A549 (cell line): ENCODE results near the gene YWHAB. TPM values are rescaled to one million over a fixed set of nuclear protein-coding genes. Genes with fewer than 3 reads are reported as not detected.
A peak's percentile ranks its signal among the peaks of the same experiment; 100 is the strongest.

Source experiments
- ATAC-seq, 2 experiments: fragments of 200-7000 bp in 1 of 2; fragments of >200 bp in 1 of 2; cut with Nextera tagmentation in 1 of 2; cut with Tn5 transposase in 1 of 2; 3 replicates each; pipeline versions ENCODE4 v1.8.0 to v1.9.1; 2018 to 2020; ENCODE audit warnings: mild to moderate bottlenecking in 1 of 2, moderate library complexity in 1 of 2
- CTCF ChIA-PET: fragments of 300-600 bp; sonication (Branson Sonifier 250); formaldehyde crosslinking; extraction: SDS; loops from one replicate; lab custom pipeline; 2021; ENCODE audit warnings: antibody characterized with exemption, inconsistent platforms; lab: Yijun Ruan, JAX
- POLR2A ChIA-PET: fragments of 350-600 bp; formaldehyde crosslinking; extraction: SDS; loops from one replicate; lab custom pipeline; 2021; ENCODE audit warnings: antibody characterized with exemption, inconsistent platforms; lab: Yijun Ruan, JAX
- DNase-seq, 2 experiments: peaks; one replicate each; pipeline versions ENCODE4 v3.0.0 to v3.0.0-alpha.2; 2011 to 2016; ENCODE audit warnings: low read depth in 1 of 2, low spot score in 1 of 2
- FAIRE-seq: peaks from 2 replicates; lab custom pipeline; 2011; peaks lifted over from hg19 to GRCh38; lab: Jason Lieb, UNC
- H3K27ac ChIP-seq, 2 experiments: fragments of >200 bp; sonication (Bioruptor Twin); formaldehyde crosslinking; 3 replicates each; pipeline ENCODE4 v1.5.1; 2016 to 2017
- H3K4me1 ChIP-seq: fragments of >200 bp; sonication (Bioruptor Twin); formaldehyde crosslinking; 3 replicates; pipeline ENCODE4 v1.6.1; 2016
- H3K4me2 ChIP-seq: fragments of >200 bp; sonication (Bioruptor Twin); formaldehyde crosslinking; 3 replicates; pipeline ENCODE4 v1.6.1; 2016
- H3K4me3 ChIP-seq: fragments of >200 bp; sonication (Bioruptor Twin); formaldehyde crosslinking; 3 replicates; pipeline ENCODE4 v1.5.1; 2016
- H3K9me3 ChIP-seq: fragments of >200 bp; sonication (Bioruptor Twin); formaldehyde crosslinking; 3 replicates; pipeline ENCODE4 v1.6.1; 2016
- BHLHE40 ChIP-seq: IDR thresholded peaks from 2 replicates; pipeline ENCODE4 v1.6.1; 2012; ENCODE audit warnings: low read depth, low read length, inconsistent platforms
- CHD2 ChIP-seq: fragments of 150-350 bp; IDR thresholded peaks from 2 replicates; pipeline ENCODE4 v1.6.1; 2014; ENCODE audit warnings: low read length; ENCODE audit not compliant: partially characterized antibody
- FOXS1 ChIP-seq: fragments of 250-450 bp; sonication (Bioruptor Pico); IDR thresholded peaks from 2 replicates; pipeline ENCODE4 v1.5.0; 2020; ENCODE audit warnings: mild to moderate bottlenecking, moderate library complexity
- HDAC2 ChIP-seq: fragments of 200-600 bp; sonication (generic); IDR thresholded peaks from 2 replicates; pipeline ENCODE4 v1.6.1; 2016
- HOXA7 ChIP-seq: fragments of 250-450 bp; sonication (Bioruptor Pico); IDR thresholded peaks from 2 replicates; pipeline ENCODE4 v1.5.0; 2020; ENCODE audit warnings: mild to moderate bottlenecking, moderate library complexity
- HOXB13 ChIP-seq: fragments of 250-450 bp; sonication (Bioruptor Pico); IDR thresholded peaks from 2 replicates; pipeline ENCODE4 v1.5.0; 2020; ENCODE audit warnings: low read depth, mild to moderate bottlenecking, moderate library complexity
- HOXB5 ChIP-seq: fragments of 250-450 bp; sonication (Bioruptor Pico); IDR thresholded peaks from 2 replicates; pipeline ENCODE4 v1.5.0; 2020; ENCODE audit warnings: mild to moderate bottlenecking, moderate library complexity
- KDM1A ChIP-seq: fragments of 200-600 bp; sonication (generic); IDR thresholded peaks from 2 replicates; pipeline ENCODE4 v1.6.1; 2016; ENCODE audit warnings: low read depth, mild to moderate bottlenecking
- KDM5A ChIP-seq: fragments of 200-600 bp; sonication (generic); IDR thresholded peaks from 2 replicates; pipeline ENCODE4 v1.6.1; 2016; ENCODE audit warnings: antibody characterized with exemption, mild to moderate bottlenecking
- MYC ChIP-seq: IDR thresholded peaks from 2 replicates; pipeline ENCODE4 v1.6.1; 2012; ENCODE audit warnings: mild to moderate bottlenecking, inconsistent platforms, low read length, improper control_type of control experiment, borderline replicate concordance
- NFE2L2 ChIP-seq: fragments of 150-350 bp; conservative IDR thresholded peaks from 2 replicates; pipeline ENCODE4 v1.6.1; 2014; ENCODE audit warnings: low read length
- NPAS2 ChIP-seq: fragments of 250-450 bp; sonication (Bioruptor Pico); IDR thresholded peaks from 2 replicates; pipeline ENCODE4 v1.8.0; 2022; ENCODE audit warnings: mild to moderate bottlenecking, moderate library complexity, borderline replicate concordance
- PHF8 ChIP-seq: fragments of 200-600 bp; sonication (generic); IDR thresholded peaks from 2 replicates; pipeline ENCODE4 v1.6.1; 2016; ENCODE audit warnings: low read depth, mild to moderate bottlenecking, antibody characterized with exemption, moderate library complexity, borderline replicate concordance
- POLR2A ChIP-seq: IDR thresholded peaks from 2 replicates; pipeline ENCODE4 v1.6.1; 2012; ENCODE audit warnings: mild to moderate bottlenecking, low read length
- POLR2AphosphoS2 ChIP-seq: conservative IDR thresholded peaks from 2 replicates; pipeline ENCODE4 v1.6.1; 2012; ENCODE audit warnings: low read length, improper control_type of control experiment, inconsistent platforms
- RAD21 ChIP-seq, 2 experiments: fragments of >200 bp in 1 of 2; sonication (Bioruptor Twin) in 1 of 2; formaldehyde crosslinking in 1 of 2; IDR thresholded peaks in 1 of 2; conservative IDR thresholded peaks in 1 of 2; 2 replicates in 1 of 2; 3 replicates in 1 of 2; pipeline ENCODE4 v1.6.1; 2012 to 2018; ENCODE audit warnings: inconsistent platforms in 1 of 2
- RARB ChIP-seq: fragments of 250-450 bp; sonication (Bioruptor Pico); IDR thresholded peaks from 2 replicates; pipeline ENCODE4 v1.8.0; 2021; ENCODE audit warnings: mild to moderate bottlenecking, moderate library complexity
- RCOR1 ChIP-seq: fragments of 150-350 bp; IDR thresholded peaks from 2 replicates; pipeline ENCODE4 v1.6.1; 2014; ENCODE audit warnings: antibody characterized with exemption, low read length, low read depth
- RNF2 ChIP-seq: fragments of 200-600 bp; sonication (generic); IDR thresholded peaks from 2 replicates; pipeline ENCODE4 v1.6.1; 2016; ENCODE audit warnings: low read depth, mild to moderate bottlenecking, antibody characterized with exemption, moderate library complexity, borderline replicate concordance
- SREBF2 ChIP-seq: fragments of 450-650 bp; IDR thresholded peaks from 2 replicates; pipeline ENCODE4 v1.6.1; 2014; ENCODE audit warnings: mild to moderate bottlenecking, moderate library complexity
- TFCP2L1 ChIP-seq: fragments of 250-450 bp; sonication (Bioruptor Pico); IDR thresholded peaks from 2 replicates; pipeline ENCODE4 v1.5.0; 2021; ENCODE audit warnings: mild to moderate bottlenecking
- TP53 ChIP-seq: fragments of 250-450 bp; sonication (Bioruptor Pico); IDR thresholded peaks from 2 replicates; pipeline ENCODE4 v1.5.0; 2021; ENCODE audit warnings: mild to moderate bottlenecking, moderate library complexity
- ZNF302 ChIP-seq: fragments of 250-450 bp; sonication (Bioruptor Pico); IDR thresholded peaks from 2 replicates; pipeline ENCODE4 v1.9.0; 2021; ENCODE audit warnings: inconsistent platforms, mild to moderate bottlenecking, moderate library complexity
- WGBS: methylation state at CpG from one replicate; pipeline ENCODE4 v1.1.6; 2017; ENCODE audit errors: missing lambda C conversion rate; 5-methylcytosine and 5-hydroxymethylcytosine counted together
- polyA plus RNA-seq, 4 experiments: library from polyadenylated mRNA; depleted of rRNA in 3 of 4; stranded (reverse); fragments of >200 nt; fragmentation: RNase III in 1 of 4; extraction: RNeasy Plus Mini Kit Qiagen cat#74134 plus additional on column Dnase treatment in 1 of 4; gene quantifications; 2 replicates in 3 of 4; 3 replicates in 1 of 4; pipeline ENCODE4 v1.2.3, GENCODE V29; 2011 to 2017
- TF ChIP-seq, protein P1 (sequence below): fragments of 250-450 bp; sonication (Bioruptor Pico); IDR thresholded peaks from 2 replicates; pipeline ENCODE4 v1.5.0; 2020; ENCODE audit warnings: low read depth, mild to moderate bottlenecking, moderate library complexity
- TF ChIP-seq, protein P2 (sequence below): IDR thresholded peaks from 2 replicates; pipeline ENCODE4 v1.6.1; 2012
- TF ChIP-seq, protein P3 (sequence below): fragments of 250-450 bp; sonication (Bioruptor Pico); IDR thresholded peaks from 2 replicates; pipeline ENCODE4 v1.5.0; 2021; ENCODE audit warnings: mild to moderate bottlenecking, moderate library complexity, borderline replicate concordance
- TF ChIP-seq, protein P4 (sequence below): fragments of 200-600 bp; sonication (generic); IDR thresholded peaks from 2 replicates; pipeline ENCODE4 v1.6.1; 2016; ENCODE audit warnings: antibody characterized with exemption, mild to moderate bottlenecking, moderate library complexity

Gene YWHAB
- polyA plus RNA-seq, 2 of the 4 experiments (the other 2 are of a cell fraction): 163 to 205 TPM

- ATAC-seq (no peak), FAIRE-seq (no peak)
- Histone ChIP-seq H3K4me1 (no peaks in the 10 kb centered on the region), H3K27ac (no peak overlapping the region)
- POLR2A ChIA-PET: no interaction called here
- TF ChIP-seq PHF8: no peak
- no peak for TF ChIP-seq TFCP2L1 (CRISPR knock-in tag)
- no peak for TF ChIP-seq FOXS1 (CRISPR knock-in tag)
- no peak for TF ChIP-seq ZNF302 (CRISPR knock-in tag)
- TF ChIP-seq, protein P1, sequence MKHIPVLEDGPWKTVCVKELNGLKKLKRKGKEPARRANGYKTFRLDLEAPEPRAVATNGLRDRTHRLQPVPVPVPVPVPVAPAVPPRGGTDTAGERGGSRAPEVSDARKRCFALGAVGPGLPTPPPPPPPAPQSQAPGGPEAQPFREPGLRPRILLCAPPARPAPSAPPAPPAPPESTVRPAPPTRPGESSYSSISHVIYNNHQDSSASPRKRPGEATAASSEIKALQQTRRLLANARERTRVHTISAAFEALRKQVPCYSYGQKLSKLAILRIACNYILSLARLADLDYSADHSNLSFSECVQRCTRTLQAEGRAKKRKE (CRISPR knock-in tag): no peak
- no peak for TF ChIP-seq HOXB13 (CRISPR knock-in tag)
- TF ChIP-seq POLR2A: no peak
- no peak for TF ChIP-seq BHLHE40
- TF ChIP-seq NFE2L2: no peak
- TF ChIP-seq KDM1A: no peak
- no peak for TF ChIP-seq RCOR1
- TF ChIP-seq SREBF2: no peak
- TF ChIP-seq NPAS2 (CRISPR knock-in tag): no peak
- TF ChIP-seq, protein P2, sequence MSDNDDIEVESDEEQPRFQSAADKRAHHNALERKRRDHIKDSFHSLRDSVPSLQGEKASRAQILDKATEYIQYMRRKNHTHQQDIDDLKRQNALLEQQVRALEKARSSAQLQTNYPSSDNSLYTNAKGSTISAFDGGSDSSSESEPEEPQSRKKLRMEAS: no peak
- no peak for TF ChIP-seq POLR2AphosphoS2
- no peak for TF ChIP-seq HOXB5 (CRISPR knock-in tag)
- no peak for TF ChIP-seq HOXA7 (CRISPR knock-in tag)
- TF ChIP-seq, protein P3, sequence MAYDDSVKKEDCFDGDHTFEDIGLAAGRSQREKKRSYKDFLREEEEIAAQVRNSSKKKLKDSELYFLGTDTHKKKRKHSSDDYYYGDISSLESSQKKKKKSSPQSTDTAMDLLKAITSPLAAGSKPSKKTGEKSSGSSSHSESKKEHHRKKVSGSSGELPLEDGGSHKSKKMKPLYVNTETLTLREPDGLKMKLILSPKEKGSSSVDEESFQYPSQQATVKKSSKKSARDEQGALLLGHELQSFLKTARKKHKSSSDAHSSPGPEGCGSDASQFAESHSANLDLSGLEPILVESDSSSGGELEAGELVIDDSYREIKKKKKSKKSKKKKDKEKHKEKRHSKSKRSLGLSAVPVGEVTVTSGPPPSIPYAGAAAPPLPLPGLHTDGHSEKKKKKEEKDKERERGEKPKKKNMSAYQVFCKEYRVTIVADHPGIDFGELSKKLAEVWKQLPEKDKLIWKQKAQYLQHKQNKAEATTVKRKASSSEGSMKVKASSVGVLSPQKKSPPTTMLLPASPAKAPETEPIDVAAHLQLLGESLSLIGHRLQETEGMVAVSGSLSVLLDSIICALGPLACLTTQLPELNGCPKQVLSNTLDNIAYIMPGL (CRISPR knock-in tag): no peak
- no peak for TF ChIP-seq RNF2
- TF ChIP-seq, all 56 proteins: peak for 0
- DNase-seq: no peak
- CTCF ChIA-PET: interaction anchor here (1.1 to 1.6 kb wide), 4 partner anchors 10 to 157 kb away, joined by 3 to 4 read pairs (median 4); no protein-coding TSS in a partner anchor
- Histone ChIP-seq H3K4me2 (no peak overlapping the region), H3K9me3 (no peaks in the 10 kb centered on the region), H3K4me3 (no peak overlapping the region)
- 93% methylated on average over 9 of the region's 9 CpGs for WGBS
Measured at GRCh38 chr20:44938637-44939036, 53.1 kb downstream of the YWHAB start.

GRCh38 chr20:44941120-44941691 lies 55.7 kb downstream of the YWHAB start:
- Histone ChIP-seq H3K27ac (no peak overlapping the region), H3K4me2 (no peak overlapping the region), H3K9me3 (no peaks in the 10 kb centered on the region), H3K4me3 (no peak overlapping the region), H3K4me1 (no peaks in the 10 kb centered on the region)
- ATAC-seq (peak in 1 of 2 experiments; percentile 17; a peak in 1 of 6 replicates), FAIRE-seq (no peak), DNase-seq (no peak)
- WGBS: 94% methylated on average over 7 of the region's 7 CpGs
- ChIA-PET CTCF (interaction anchor here (1.1 to 2.0 kb wide), 10 partner anchors 9 to 350 kb away, joined by 3 to 7 read pairs (median 4); no protein-coding TSS in a partner anchor), POLR2A (interaction anchor here (1.0 kb wide), 1 partner anchor 10 kb away, joined by 3 read pairs; no protein-coding TSS in a partner anchor)
- TF ChIP-seq TP53 (CRISPR knock-in tag) (no peak), HOXA7 (CRISPR knock-in tag) (no peak)

GRCh38 chr20:44942264-44942973 lies 56.9 kb downstream of the YWHAB start:
- ChIA-PET POLR2A (interaction anchor here (1.5 kb wide), 1 partner anchor 18 kb away, joined by 4 read pairs; the partner anchor contains the start of gene TOMM34), CTCF (interaction anchor here (1.2 to 2.0 kb wide), 5 partner anchors 15 to 349 kb away, joined by 4 to 7 read pairs (median 5); no protein-coding TSS in a partner anchor)
- WGBS: 97% methylated on average over 3 of the region's 4 CpGs
- peak; percentile 63 to 74; a peak in 5 of 6 replicates for ATAC-seq
- Histone ChIP-seq H3K4me3 (no peak overlapping the region), H3K4me1 (no peaks in the 10 kb centered on the region), H3K9me3 (no peaks in the 10 kb centered on the region), H3K27ac (no peak overlapping the region), H3K4me2 (no peak overlapping the region)
- FAIRE-seq: no peak
- no peak for DNase-seq
- TF ChIP-seq, protein P4, sequence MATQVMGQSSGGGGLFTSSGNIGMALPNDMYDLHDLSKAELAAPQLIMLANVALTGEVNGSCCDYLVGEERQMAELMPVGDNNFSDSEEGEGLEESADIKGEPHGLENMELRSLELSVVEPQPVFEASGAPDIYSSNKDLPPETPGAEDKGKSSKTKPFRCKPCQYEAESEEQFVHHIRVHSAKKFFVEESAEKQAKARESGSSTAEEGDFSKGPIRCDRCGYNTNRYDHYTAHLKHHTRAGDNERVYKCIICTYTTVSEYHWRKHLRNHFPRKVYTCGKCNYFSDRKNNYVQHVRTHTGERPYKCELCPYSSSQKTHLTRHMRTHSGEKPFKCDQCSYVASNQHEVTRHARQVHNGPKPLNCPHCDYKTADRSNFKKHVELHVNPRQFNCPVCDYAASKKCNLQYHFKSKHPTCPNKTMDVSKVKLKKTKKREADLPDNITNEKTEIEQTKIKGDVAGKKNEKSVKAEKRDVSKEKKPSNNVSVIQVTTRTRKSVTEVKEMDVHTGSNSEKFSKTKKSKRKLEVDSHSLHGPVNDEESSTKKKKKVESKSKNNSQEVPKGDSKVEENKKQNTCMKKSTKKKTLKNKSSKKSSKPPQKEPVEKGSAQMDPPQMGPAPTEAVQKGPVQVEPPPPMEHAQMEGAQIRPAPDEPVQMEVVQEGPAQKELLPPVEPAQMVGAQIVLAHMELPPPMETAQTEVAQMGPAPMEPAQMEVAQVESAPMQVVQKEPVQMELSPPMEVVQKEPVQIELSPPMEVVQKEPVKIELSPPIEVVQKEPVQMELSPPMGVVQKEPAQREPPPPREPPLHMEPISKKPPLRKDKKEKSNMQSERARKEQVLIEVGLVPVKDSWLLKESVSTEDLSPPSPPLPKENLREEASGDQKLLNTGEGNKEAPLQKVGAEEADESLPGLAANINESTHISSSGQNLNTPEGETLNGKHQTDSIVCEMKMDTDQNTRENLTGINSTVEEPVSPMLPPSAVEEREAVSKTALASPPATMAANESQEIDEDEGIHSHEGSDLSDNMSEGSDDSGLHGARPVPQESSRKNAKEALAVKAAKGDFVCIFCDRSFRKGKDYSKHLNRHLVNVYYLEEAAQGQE: no peak
- TF ChIP-seq RAD21 (conservative IDR thresholded peaks at IDR 0.05 in 1 of 2, IDR thresholded peaks at IDR 0.05 in 1 of 2) (no peak), RARB (CRISPR knock-in tag) (no peak), POLR2AphosphoS2 (no peak), HOXB5 (CRISPR knock-in tag) (no peak), CHD2 (no peak), KDM5A (no peak), NPAS2 (CRISPR knock-in tag) (no peak), HDAC2 (no peak), MYC (no peak)
